Measurements from ENCODE around the gene IL16.

Gene IL16

DNA sequence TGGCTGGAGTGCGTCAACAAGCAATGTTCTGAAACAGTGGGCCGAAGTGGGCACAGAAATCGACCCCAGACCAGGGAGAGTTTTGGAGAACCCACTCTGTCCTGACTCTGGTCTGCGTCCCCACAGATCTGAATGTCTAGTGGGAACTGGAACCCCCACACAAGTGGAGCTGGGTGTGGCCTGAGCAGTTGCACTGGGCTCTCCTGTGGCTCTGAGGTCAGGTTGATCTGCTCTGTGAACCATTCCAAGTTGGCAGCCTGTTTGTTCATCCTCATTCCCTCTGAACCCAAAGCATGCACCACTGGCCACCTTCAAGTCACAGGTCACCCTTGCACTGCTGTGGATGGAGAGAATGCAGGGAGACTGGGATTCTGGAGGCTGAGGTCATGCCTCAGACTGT is 66.8 kb downstream of the IL16 start:
- POLR2A ChIA-PET = no interaction called here
- no peak for DNase-seq (ENCODE audit: extremely low spot score)
- no peak for TF ChIP-seq FOXM1 (IDR thresholded peaks at IDR 0.05; ENCODE audit: borderline replicate concordance)
- no peak for TF ChIP-seq LEF1 (IDR thresholded peaks at IDR 0.05; ENCODE audit: borderline replicate concordance)
- no peak for TF ChIP-seq CTBP1 (IDR thresholded peaks at IDR 0.05; ENCODE audit: borderline replicate concordance)
- no peak for TF ChIP-seq ARNT (IDR thresholded peaks at IDR 0.05)
- TF ChIP-seq FOXA1 (IDR thresholded peaks at IDR 0.05) = no peak
- TF ChIP-seq L3MBTL2 (conservative IDR thresholded peaks at IDR 0.05) = no peak
- TF ChIP-seq ELF4 (IDR thresholded peaks at IDR 0.05) = no peak
- no peak for TF ChIP-seq FOXK2 (IDR thresholded peaks at IDR 0.05)
- TF ChIP-seq SP1 (IDR thresholded peaks at IDR 0.05) = no peak
- no peak for TF ChIP-seq PKNOX1 (IDR thresholded peaks at IDR 0.05)
- TF ChIP-seq TARDBP (IDR thresholded peaks at IDR 0.05) = no peak
- TF ChIP-seq ZNF384 (IDR thresholded peaks at IDR 0.05) = no peak
- TF ChIP-seq SUZ12 (IDR thresholded peaks at IDR 0.05) = no peak
- TF ChIP-seq BHLHE40 (IDR thresholded peaks at IDR 0.05; ENCODE audit: borderline replicate concordance) = no peak
- TF ChIP-seq HDGF (IDR thresholded peaks at IDR 0.05; ENCODE audit: borderline replicate concordance) = no peak
- TF ChIP-seq NFRKB (IDR thresholded peaks at IDR 0.05) = no peak
- CTCF ChIA-PET = interaction anchor here (0.7 to 1.4 kb wide), 4 partner anchors 107 to 1203 kb away, joined by 3 to 7 read pairs (median 4); no protein-coding TSS in a partner anchor

DNA sequence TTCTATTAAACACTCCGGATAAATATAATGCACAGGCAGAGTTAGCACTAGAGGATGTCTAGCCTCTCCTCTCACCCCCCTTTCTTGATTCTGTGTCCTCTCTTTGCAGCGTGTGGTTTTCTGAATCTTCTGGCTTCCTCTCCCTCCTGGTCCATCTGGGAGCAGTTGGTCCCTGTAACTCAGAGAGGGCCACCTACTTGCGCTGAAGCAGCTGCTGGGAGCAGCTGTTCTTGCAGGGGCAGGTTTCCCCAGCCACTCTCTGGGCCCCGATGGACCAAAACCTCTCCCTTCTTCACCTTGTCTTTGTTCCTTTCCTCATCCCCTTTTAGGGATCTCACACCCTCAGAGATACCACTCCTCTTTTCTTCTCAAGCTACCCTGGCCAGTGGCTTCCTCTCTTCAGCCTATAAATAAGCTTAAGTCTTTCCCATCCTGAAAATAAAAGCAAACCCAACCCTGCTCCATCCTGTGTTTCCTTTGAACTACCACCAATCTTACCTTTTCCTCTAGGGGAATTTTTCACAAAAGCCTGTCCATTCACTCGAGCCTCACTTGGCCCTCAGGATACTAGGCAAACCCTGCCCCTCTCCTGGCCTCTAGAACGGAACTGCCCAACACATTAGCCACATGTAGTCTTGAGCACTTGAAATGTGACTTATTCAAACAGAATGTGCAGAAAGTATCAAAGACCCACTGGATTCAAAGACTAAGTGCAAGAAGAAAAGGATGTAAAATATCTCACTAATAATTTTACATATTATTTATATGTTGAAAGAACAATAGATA is 67.6 kb downstream of the IL16 start:
- CTCF ChIA-PET = interaction anchor here (0.7 to 3.1 kb wide), 4 partner anchors 109 to 814 kb away, joined by 3 to 107 read pairs (median 48); no protein-coding TSS in a partner anchor
- POLR2A ChIA-PET = interaction anchor here (1.1 kb wide), 1 partner anchor 263 kb away, joined by 3 read pairs; no protein-coding TSS in a partner anchor
- DNase-seq (ENCODE audit: extremely low spot score) = no peak
- TF ChIP-seq ELF4 (IDR thresholded peaks at IDR 0.05) (no peak), NFRKB (IDR thresholded peaks at IDR 0.05) (no peak), SP1 (IDR thresholded peaks at IDR 0.05) (no peak), FOXM1 (IDR thresholded peaks at IDR 0.05; ENCODE audit: borderline replicate concordance) (no peak), BHLHE40 (IDR thresholded peaks at IDR 0.05; ENCODE audit: borderline replicate concordance) (no peak), HDGF (IDR thresholded peaks at IDR 0.05; ENCODE audit: borderline replicate concordance) (no peak)

DNA sequence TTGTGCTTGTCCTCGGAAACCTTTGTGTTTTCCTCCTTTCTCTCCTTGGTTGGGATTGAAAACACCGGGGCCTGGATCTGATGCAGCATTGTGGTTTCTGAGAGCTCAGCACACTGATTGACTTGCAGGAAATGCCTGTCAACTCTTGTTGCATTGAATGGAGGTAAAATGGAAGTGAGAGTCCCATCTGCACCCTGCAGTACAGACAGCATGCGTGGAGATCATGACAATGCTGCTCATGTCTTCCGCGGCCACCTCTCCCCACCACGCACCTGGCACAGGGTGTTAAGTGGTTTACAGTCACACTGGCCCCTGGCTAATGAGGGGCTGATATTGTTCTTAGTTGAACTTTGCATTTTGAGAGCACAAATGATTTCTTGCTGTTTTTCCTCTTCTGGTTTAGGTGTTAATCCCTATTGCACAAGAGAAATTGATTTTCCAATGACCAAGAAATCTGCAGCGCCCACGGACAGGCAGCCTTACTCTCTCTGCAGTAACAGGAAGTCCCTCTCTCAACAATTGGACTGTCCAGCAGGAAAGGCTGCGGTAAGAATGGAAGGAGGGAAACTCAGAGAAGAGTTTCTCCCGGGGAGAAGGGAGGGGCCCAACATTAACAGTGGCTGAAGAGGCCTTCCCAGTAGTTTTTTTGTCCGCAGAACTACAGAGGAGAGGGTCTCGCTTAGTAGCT is 68.7 kb downstream of the IL16 start:
- TF ChIP-seq FOXM1 (IDR thresholded peaks at IDR 0.05; ENCODE audit: borderline replicate concordance) = no peak
- TF ChIP-seq ELF4 (IDR thresholded peaks at IDR 0.05) = no peak
- no peak for TF ChIP-seq HDGF (IDR thresholded peaks at IDR 0.05; ENCODE audit: borderline replicate concordance)
- TF ChIP-seq ZNF384 (IDR thresholded peaks at IDR 0.05) = no peak
- TF ChIP-seq TARDBP (IDR thresholded peaks at IDR 0.05) = no peak
- TF ChIP-seq FOXK2 (IDR thresholded peaks at IDR 0.05) = no peak
- TF ChIP-seq PKNOX1 (IDR thresholded peaks at IDR 0.05) = no peak
- no peak for TF ChIP-seq ARNT (IDR thresholded peaks at IDR 0.05)
- no peak for TF ChIP-seq BHLHE40 (IDR thresholded peaks at IDR 0.05; ENCODE audit: borderline replicate concordance)
- no peak for DNase-seq (ENCODE audit: extremely low spot score)
- CTCF ChIA-PET = interaction anchor here (0.7 to 3.1 kb wide), 71 partner anchors 8 to 809 kb away, joined by 3 to 107 read pairs (median 6); partner anchors contain the start of genes CEMIP and TLNRD1
- POLR2A ChIA-PET = interaction anchor here (0.5 to 1.4 kb wide), 6 partner anchors 110 to 288 kb away, joined by 3 to 8 read pairs (median 4); partner anchors contain the start of gene TLNRD1

DNA sequence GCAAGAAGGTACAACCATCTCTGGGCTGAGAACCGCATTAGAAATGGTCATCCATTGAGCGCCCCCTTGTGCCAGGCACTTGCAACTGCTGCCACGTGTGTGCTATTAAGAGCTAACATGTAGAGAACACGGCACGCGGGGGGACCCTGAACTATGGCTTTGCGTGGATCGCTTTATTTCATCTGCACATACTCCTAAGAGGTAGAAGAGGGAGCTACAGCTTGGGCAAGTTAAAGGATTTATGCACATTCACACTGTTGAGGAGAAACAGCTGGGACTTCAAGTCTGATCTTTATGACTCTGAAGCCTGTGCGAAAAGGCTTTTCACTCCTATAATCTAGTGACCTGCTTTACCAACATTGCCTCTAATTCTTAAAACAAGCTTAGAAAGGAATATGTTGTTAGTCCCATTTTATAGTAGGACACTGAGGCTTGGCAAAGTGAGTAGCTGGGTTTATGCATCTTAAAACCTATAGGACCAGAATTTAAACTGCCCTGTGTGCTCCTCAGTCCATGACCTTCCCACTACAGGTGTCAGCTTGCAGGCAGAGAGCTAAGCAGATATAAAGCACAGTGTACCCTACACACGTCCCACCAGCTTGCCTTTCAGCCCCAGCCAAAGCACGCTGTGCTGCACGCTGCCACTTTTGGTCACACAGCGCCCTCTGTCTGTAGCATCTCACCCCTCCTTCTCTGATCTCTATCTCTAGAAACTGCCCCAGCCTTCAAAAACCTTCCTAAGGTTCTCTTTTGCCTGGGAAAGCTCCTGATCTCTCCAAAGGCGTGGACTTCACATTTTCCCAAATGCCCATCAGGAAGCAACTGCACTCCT is 69.5 kb downstream of the IL16 start:
- ChIA-PET POLR2A (interaction anchor here (0.5 to 1.4 kb wide), 6 partner anchors 110 to 289 kb away, joined by 3 to 8 read pairs (median 4); partner anchors contain the start of gene TLNRD1), CTCF (interaction anchor here (0.6 to 3.1 kb wide), 107 partner anchors 8 to 885 kb away, joined by 3 to 107 read pairs (median 5); partner anchors contain the start of genes CEMIP and TLNRD1)
- TF ChIP-seq TARDBP (IDR thresholded peaks at IDR 0.05) (no peak), L3MBTL2 (conservative IDR thresholded peaks at IDR 0.05) (peak; percentile 89), CTBP1 (IDR thresholded peaks at IDR 0.05; ENCODE audit: borderline replicate concordance) (0 out of 2 replicates have a peak, but pooled peaks have one; percentile 26)
- peak; percentile 88 for DNase-seq (ENCODE audit: extremely low spot score)

DNA sequence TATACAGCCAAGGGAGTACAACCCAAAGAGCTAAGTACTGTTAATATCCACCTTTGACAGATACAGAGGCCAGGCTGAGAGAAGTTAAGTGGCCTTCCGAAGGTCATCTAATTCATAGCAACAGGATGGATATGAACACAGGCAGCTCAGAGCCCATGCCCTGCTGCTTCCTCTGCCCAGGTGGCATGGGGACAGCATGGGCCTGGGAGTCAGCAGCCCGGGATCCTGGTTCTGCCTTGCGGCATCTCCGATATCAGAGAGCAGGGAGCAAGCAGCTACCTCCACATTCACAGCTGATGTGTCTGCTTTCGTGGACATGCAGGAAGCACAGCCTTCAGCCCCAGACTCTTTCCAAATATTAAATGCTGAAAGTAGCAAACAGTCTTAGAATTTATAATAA is 71.7 kb downstream of the IL16 start:
- no peak for TF ChIP-seq CTBP1 (IDR thresholded peaks at IDR 0.05; ENCODE audit: borderline replicate concordance)
- no peak for TF ChIP-seq LEF1 (IDR thresholded peaks at IDR 0.05; ENCODE audit: borderline replicate concordance)
- no peak for TF ChIP-seq PKNOX1 (IDR thresholded peaks at IDR 0.05)
- TF ChIP-seq FOXK2 (IDR thresholded peaks at IDR 0.05) = no peak
- no peak for TF ChIP-seq SP1 (IDR thresholded peaks at IDR 0.05)
- DNase-seq (ENCODE audit: extremely low spot score) = no peak
- CTCF ChIA-PET = interaction anchor here (1.2 to 2.3 kb wide), 4 partner anchors 113 to 291 kb away, joined by 3 to 10 read pairs (median 4); no protein-coding TSS in a partner anchor
- POLR2A ChIA-PET = no interaction called here
